GM06990 (cell line): ENCODE results near the gene C4orf46.

Experiments used
- DNase-seq: peaks from one replicate; pipeline ENCODE4 v3.0.0-alpha.2; 2011; ENCODE audit not compliant: insufficient read length; ENCODE audit errors: extremely low read depth
- H3K27me3 ChIP-seq: replicated peaks from 2 replicates; pipeline ENCODE4 v1.6.0; 2011; ENCODE audit warnings: low read length; ENCODE audit not compliant: control insufficient read depth, insufficient read depth
- H3K36me3 ChIP-seq: 2 replicates; pipeline ENCODE4 v1.5.1; 2011; ENCODE audit warnings: low read length; ENCODE audit not compliant: control insufficient read depth, insufficient read depth
- H3K4me3 ChIP-seq: replicated peaks from 2 replicates; pipeline ENCODE4 v1.5.1; 2011; ENCODE audit warnings: low read depth, mild to moderate bottlenecking, control low read depth, low read length
- CTCF ChIP-seq: IDR thresholded peaks from 2 replicates; pipeline ENCODE4 v1.5.1; 2011; ENCODE audit warnings: low read length, control low read depth, mild to moderate bottlenecking, inconsistent platforms; ENCODE audit not compliant: insufficient read depth, poor library complexity, severe bottlenecking

C4orf46 gene

DNA sequence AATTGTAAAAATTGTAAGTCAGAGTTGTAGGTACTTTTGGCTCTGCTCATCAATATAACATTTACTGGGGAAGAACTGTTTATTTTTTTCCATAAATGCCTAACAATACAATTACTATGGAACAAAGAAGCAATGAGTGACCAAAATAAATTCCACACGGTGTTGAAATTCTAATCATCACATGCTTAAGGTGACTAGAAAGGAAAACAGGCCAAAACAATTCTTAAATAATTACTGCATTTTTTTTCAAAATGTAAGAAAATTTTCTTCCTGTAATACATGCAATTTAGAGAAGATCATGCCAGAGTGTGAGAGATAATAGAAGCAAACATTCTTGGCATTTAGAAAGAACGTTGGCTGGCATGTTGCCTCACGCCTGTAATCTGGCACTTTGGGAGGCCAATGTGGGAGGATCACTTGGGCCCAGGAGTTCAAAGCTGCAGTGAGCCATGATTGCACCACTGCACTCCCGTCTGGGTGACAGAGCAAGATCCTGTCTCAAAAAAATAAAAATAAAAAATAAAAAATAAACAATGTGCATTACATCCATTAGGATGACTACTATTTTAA lies 22.5 kb downstream of the C4orf46 start:
- H3K27me3 ChIP-seq, result no peaks in the 10 kb centered on the region
- TF ChIP-seq CTCF, result no peak
- H3K36me3 ChIP-seq, result no peaks in the 10 kb centered on the region
- H3K4me3 ChIP-seq, result no peak overlapping the region
- DNase-seq, result no peak

GRCh38 chr4:158644760-158645159 lies 26.9 kb downstream of the C4orf46 start:
- no peaks in the 10 kb centered on the region for H3K27me3 ChIP-seq
- H3K4me3 ChIP-seq, result no peak overlapping the region
- no peaks in the 10 kb centered on the region for H3K36me3 ChIP-seq
- DNase-seq, result no peak
- TF ChIP-seq CTCF, result no peak

DNA sequence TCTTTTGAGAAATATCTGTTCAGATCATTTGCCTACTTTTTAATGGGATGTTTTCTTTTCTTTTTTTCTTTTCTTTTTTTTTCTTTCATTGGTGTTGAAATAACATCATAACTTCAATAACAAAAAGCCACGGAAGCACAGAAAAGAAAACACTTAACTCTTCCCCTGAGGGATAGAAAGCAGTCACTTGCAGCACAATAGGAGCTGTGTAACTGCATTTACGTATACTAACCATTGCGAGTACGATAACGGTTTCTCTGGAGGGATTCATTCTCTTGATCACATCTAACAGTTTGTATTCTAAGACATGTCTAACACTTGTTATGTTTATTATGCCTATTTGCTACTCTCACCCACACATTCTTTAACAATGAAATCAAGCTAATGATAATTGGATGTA lies 27.3 kb downstream of the C4orf46 start:
- TF ChIP-seq CTCF, result no peak
- Histone ChIP-seq H3K4me3 (no peak overlapping the region), H3K36me3 (no peaks in the 10 kb centered on the region), H3K27me3 (no peaks in the 10 kb centered on the region)
- no peak for DNase-seq

GRCh38 chr4:158636619-158637018 lies 35.1 kb downstream of the C4orf46 start:
- TF ChIP-seq CTCF, result no peak
- H3K4me3 ChIP-seq, result no peak overlapping the region
- DNase-seq, result no peak
- no peaks in the 10 kb centered on the region for H3K36me3 ChIP-seq
- no peaks in the 10 kb centered on the region for H3K27me3 ChIP-seq

DNA sequence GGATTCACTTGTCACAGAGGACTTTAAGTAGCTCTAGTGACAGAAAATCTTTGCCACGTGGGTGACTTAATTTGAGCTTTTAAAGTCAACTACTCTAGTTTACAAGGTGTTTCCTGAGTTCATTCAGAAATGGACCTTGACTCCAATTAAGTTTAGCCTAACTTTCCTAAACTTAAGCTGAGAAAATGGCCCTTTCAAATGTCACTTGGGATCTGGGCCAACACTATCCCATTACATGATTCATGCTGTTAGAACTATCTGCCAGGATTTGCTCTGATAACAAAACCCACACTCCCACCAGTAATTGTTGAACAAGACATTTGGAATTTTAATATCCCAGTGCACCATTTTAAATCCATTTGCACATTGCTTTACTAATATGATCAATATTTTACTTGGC lies 40.8 kb downstream of the C4orf46 start:
- DNase-seq, result no peak
- no peaks in the 10 kb centered on the region for H3K36me3 ChIP-seq
- H3K27me3 ChIP-seq, result no peaks in the 10 kb centered on the region
- TF ChIP-seq CTCF, result no peak
- no peak overlapping the region for H3K4me3 ChIP-seq

DNA sequence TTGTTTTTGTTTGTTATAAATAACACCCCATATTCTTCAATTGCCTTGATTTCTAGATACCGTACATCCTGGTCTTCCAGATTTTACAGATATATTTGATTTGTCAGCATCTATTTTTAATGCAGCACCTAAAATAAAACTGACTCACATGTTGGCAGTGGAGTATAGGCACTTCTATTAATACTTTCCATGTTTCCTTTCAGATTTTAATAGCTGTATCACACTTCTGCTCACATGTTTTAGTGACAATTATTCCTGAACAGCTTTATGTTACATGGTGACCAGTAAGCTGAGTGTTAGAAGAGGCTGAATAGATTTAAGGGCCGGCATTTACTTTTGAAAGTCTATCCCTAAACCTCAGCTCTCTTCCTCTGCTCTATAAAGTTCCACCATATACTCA lies 46.1 kb downstream of the C4orf46 start:
- H3K27me3 ChIP-seq, result no peaks in the 10 kb centered on the region
- TF ChIP-seq CTCF, result no peak
- no peak for DNase-seq
- no peaks in the 10 kb centered on the region for H3K36me3 ChIP-seq
- H3K4me3 ChIP-seq, result no peak overlapping the region
